SK-N-SH treated with all-trans-retinoic acid at 6 μM for 48 hours (cell line): ENCODE results near the gene SENP1.

ENCODE experiments used
- ARNTL ChIP-seq: fragments of 450-650 bp; formaldehyde crosslinking; IDR thresholded peaks from 2 replicates; pipeline ENCODE4 v1.5.0; 2020; ENCODE audit warnings: low read depth, mild to moderate bottlenecking, moderate library complexity, borderline replicate concordance
- BACH2 ChIP-seq: fragments of 250-450 bp; sonication (Bioruptor Pico); IDR thresholded peaks from 2 replicates; pipeline ENCODE4 v1.9.0; 2021; ENCODE audit warnings: mild to moderate bottlenecking, borderline replicate concordance
- RARB ChIP-seq: fragments of 250-450 bp; sonication (Bioruptor Pico); IDR thresholded peaks from 2 replicates; pipeline ENCODE4 v1.8.0; 2021; ENCODE audit warnings: mild to moderate bottlenecking, moderate library complexity
- ZFP3 ChIP-seq: fragments of 250-450 bp; sonication (Bioruptor Pico); IDR thresholded peaks from 2 replicates; pipeline ENCODE4 v1.5.0; 2020; ENCODE audit warnings: mild to moderate bottlenecking, moderate library complexity
- ZFP30 ChIP-seq: fragments of 450-650 bp; formaldehyde crosslinking; IDR thresholded peaks from 2 replicates; pipeline ENCODE4 v1.5.0; 2022; ENCODE audit warnings: mild to moderate bottlenecking, moderate library complexity
- ZNF8 ChIP-seq: fragments of 450-650 bp; formaldehyde crosslinking; IDR thresholded peaks from 2 replicates; pipeline ENCODE4 v1.5.0; 2020; ENCODE audit warnings: mild to moderate bottlenecking, moderate library complexity

GRCh38 chr12:48121522-48121921 lies 15.6 kb upstream of the SENP1 start:
- TF ChIP-seq ARNTL (CRISPR knock-in tag), result no peak
- TF ChIP-seq ZFP3, result no peak
- no peak for TF ChIP-seq RARB (CRISPR knock-in tag)
- TF ChIP-seq ZNF8 (CRISPR knock-in tag), result no peak
- TF ChIP-seq BACH2 (CRISPR knock-in tag), result no peak
- no peak for TF ChIP-seq ZFP30 (CRISPR knock-in tag)
